GM21390 (cell line): Measurements from ENCODE around the gene TFB1M.
"Not testable (repeated sequence)": the region's sequence is repeated elsewhere in the genome, so short reads cannot be mapped to it uniquely, and the experiment has no call there.

Experiments used
- ATAC-seq: cut with Tn5 transposase; IDR thresholded peaks from one replicate; pipeline ENCODE4 v1.9.1; 2021; ENCODE audit not compliant: unreplicated experiment

TFB1M gene

DNA sequence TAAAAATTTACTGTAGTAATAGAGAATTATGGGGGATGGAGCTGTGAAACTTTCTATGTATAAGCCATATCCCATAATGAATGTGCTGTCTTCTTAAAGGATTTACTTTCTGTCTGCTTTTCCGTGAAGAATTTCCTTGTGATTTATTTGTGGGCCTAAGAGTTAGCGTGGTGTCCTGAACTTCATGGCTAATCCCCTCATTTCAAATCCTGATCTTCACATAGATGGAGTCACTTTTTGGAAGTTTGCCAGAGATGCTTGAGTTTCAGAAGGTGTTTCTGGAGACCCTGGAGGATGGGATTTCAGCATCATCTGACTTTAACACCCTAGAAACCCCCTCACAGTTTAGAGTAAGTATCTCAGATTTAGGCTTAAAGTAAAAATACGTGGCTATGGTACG lies 69.8 kb downstream of the TFB1M start:
- ATAC-seq = no peak

DNA sequence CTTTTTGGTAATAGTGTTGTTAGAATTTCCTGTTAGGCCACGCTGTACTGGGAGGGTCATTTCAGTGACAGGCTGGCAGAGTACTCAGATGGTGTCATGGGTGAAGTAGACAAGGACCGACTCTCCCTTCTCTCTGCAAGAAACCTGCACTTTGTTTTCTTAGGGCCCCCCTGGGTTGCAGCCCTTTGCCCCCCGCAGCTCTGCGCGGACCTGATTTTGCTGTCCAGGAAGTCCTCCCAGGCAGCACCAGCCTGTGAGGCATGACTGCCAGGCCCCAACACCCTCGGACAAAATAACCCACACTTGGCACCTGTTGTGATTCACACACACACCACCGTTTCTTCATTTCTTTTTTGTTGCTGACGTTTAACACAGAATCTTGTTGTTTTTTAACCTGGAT lies 72.3 kb downstream of the TFB1M start:
- no peak for ATAC-seq

DNA sequence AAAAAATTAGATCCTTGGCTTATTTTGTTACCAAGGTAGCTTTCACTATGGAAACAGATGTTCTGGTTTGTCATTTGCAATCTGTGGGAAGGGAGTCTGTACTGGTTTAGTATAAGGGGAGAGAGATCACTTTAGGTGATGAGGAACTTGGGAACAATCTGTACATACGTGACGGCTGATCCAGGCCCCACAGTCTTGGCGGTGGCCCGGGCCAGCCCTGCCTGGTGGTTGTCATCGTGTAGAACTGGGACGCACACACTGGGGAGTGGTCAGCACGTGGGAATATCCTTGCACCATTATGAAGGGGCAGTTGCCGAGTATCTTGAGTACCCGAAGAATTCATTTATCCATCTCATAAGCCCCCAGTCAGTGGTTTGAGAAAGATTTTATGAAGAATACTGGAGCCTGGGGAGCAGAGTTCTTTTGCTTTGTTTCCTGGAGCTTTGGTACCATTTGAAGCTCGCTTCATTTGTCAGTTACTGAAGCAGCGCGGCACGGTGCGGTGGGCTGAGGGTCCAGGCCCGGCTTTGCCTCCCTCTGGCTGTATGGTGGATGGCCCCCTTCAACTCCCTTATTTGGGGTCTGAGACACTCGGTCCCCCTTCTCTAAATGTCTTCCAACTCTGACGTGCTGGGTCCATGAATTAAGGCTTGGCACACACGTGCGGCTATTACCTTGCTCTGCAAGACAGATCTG lies 73.2 kb downstream of the TFB1M start:
- ATAC-seq = no peak

DNA sequence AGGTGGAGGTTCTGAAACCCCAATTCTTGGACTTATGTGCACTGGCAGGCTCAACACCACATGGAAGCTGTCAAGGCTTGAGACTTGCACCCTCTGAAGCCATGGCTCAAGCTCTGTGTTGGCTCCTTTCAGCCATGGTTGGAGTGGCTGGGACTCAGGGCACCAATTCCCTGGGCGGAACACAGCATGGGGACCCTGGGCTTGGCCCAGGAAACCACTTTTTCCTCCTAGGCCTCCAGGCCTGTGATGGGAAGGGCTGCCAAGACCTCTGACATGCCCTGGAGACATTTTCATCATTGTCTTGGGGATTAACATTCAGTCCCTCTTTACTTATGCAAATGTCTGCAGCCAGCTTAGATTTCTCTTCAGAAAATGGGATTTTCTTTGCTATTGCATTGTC lies 76.7 kb downstream of the TFB1M start:
- no peak for ATAC-seq

- no peak for ATAC-seq
These were observed 79.2 kb downstream of the TFB1M start for GRCh38 chr6:155235087-155235486.

GRCh38 chr6:155234687-155235086 lies 79.6 kb downstream of the TFB1M start:
- ATAC-seq = no peak

- ATAC-seq = no peak
These were observed 80.1 kb downstream of the TFB1M start for GRCh38 chr6:155234167-155234566.

DNA sequence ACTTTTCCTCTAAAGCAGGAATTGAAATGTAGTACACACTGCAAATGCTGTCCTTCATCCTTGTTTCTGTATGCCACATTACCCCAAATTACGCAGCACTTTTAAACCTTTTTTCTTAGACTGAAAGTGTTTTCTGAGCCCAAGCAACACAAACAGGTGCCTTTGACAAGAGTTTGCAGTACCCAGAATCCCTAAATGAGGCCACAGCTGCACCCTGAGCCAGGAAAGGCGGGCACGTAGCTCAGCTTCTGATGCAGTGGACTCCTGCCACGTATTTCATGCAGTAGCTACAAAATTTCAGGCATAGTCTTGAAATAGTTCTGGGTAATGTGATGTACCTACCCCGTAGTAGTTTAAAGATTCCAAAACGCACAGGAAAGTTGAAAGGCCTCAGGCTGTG lies 81.4 kb downstream of the TFB1M start:
- no peak for ATAC-seq

DNA sequence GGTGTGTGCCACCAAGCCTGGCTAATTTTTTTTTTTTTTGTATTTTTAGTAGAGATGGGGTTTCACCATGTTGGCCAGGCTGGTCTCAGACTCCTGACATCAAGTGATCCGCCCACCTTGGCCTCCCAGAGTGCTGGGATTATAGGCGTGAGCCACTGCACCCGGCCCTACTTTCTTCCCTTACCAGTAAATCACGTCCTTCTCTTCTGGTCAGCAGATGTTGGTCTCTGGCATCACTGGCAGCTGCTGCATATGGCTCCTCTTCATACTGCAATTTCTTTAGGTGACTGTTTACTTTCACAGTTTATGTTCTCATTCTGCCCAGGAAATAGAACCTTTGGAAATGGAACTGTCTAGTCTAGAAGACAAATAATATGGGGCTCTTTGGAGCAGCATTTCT lies 83.3 kb downstream of the TFB1M start:
- not testable (repeated sequence) for ATAC-seq

DNA sequence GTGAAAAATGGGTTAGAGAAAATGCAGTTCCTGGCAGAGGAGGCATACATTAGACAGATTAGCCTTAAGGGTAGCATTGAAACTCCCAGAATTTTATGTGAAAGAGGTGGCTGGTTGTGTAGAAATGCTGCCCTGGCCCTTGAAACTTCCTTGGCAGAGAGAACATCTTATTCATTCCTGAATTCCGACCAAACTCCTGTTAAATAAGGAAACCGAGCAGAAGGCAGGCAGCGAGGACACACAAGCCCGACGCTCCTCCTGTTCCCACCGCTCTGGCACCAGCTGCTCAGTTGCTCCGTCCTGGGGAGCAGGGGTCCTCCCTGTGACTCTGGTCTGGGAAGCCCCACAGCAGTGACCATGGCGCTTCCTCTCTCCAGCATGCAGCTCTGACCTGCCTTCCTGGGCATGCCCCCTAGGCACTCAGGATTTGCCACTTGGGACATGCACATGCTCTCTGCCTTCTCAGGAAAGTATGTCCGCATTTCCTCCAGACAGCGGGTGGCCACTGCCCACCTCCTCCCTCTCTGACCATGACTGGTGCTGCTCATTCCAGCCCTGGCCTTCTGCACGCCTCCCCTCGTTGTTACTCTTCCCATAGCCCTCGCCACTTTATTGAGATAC lies 85.6 kb downstream of the TFB1M start:
- no peak for ATAC-seq

GRCh38 chr6:155227046-155227445 lies 87.2 kb downstream of the TFB1M start:
- ATAC-seq = no peak

GRCh38 chr6:155224618-155225017 lies 89.7 kb downstream of the TFB1M start:
- no peak for ATAC-seq

DNA sequence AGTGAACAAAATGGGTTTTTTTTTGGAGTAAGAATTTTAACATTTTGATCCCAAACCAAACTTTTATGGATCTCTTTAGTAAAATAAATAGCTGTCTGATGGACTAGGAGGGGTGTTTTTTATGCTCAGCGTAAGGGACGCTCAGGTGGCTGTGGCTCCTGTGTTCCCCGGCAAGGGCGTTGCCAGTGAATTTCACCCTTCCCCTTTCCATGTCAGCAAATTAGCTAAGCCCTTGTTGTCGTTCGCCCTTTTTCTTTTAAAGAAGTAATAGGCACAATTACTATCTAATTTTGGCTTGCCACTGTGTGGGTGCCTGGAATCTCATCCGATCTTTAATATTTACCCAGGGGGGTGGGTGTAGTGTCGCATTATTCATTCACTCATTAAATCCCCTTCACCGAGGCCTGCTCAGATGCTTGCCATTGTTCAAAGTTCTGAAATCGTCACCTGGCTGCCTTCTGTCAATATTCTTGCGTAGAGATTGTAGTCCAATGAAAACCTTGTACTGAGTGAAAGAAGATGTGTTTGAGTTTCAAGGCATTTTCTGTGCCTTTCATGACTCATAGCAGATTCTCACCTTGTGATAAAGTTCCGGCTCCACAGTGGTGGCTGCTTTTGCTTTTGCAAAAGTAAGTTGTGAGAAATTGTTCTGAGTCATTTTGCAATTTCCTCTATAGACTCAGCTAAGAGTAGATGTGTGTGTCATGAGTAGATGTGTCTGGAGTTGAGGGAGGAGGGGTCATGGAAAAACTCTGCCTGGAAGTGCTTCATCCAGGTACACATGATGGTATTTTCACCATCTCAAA lies 90.4 kb downstream of the TFB1M start:
- ATAC-seq = peak; percentile 99

- ATAC-seq = no peak
These were observed 91.8 kb downstream of the TFB1M start for GRCh38 chr6:155222506-155222905.

GRCh38 chr6:155221086-155221485 lies 93.2 kb downstream of the TFB1M start:
- no peak for ATAC-seq

DNA sequence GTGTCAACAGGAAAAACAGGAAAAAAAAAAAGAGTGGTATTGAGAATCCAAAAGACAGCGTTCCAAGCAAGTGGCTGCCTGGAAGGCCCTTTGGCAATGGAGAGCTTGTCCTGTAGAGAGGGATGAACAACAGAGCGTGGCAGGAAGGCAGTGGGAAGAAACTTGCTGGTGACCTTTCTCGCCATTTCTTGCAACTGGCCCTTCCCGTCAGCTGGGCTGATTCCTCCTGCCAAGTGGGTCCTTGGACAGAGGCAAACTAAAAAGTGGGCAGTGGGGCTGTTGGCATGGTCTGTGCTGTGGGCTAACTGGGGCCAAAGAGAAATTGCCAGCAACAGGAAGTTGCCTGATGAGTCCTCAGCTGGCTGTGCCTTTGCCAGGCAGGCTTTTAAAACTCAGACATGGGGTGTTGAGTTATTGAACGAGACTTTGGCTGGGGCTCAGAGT lies 94.4 kb downstream of the TFB1M start:
- ATAC-seq = no peak

GRCh38 chr6:155219299-155219698 lies 95.0 kb downstream of the TFB1M start:
- ATAC-seq = no peak

- not testable (repeated sequence) for ATAC-seq
These were observed 95.6 kb downstream of the TFB1M start for GRCh38 chr6:155218711-155219110.

GRCh38 chr6:155216312-155217046 lies 97.8 kb downstream of the TFB1M start:
- ATAC-seq = no peak

- no peak for ATAC-seq
These were observed 98.4 kb downstream of the TFB1M start for GRCh38 chr6:155215906-155216305.

- no peak for ATAC-seq
These were observed 100.5 kb downstream of the TFB1M start for GRCh38 chr6:155213611-155214372.
